Measurements from ENCODE around the gene DDX47.

Gene DDX47

DNA sequence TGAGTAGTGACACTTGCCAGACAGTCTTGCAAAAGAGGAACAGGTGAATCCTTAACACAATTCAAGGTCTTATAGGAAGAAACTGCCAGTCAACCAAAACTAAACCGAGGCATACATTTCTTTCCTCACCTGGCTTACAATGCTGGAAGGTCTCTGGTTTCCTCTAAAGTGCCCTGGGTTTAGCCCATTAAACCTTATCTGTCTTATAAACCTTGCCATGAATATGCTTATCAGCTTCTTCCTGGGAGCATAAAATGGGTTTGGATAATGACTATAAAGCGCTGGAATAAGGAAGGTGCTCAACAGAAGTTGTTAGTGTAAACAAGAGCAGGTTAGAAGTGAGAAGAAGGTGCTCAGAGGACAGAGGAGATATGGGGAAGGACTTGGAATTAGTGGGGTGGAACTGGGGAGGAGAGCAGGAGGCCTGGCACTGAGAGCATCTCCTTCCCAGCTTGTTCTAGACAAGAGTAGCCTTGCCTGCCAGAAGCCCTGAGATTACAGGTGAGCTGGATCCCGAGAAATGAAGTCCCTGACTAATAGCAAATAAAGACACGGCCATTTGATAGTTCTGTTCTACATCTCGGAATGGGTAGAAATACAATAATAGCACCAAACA is 64.1 kb downstream of the DDX47 start:
- DNase-seq, result no peak

DNA sequence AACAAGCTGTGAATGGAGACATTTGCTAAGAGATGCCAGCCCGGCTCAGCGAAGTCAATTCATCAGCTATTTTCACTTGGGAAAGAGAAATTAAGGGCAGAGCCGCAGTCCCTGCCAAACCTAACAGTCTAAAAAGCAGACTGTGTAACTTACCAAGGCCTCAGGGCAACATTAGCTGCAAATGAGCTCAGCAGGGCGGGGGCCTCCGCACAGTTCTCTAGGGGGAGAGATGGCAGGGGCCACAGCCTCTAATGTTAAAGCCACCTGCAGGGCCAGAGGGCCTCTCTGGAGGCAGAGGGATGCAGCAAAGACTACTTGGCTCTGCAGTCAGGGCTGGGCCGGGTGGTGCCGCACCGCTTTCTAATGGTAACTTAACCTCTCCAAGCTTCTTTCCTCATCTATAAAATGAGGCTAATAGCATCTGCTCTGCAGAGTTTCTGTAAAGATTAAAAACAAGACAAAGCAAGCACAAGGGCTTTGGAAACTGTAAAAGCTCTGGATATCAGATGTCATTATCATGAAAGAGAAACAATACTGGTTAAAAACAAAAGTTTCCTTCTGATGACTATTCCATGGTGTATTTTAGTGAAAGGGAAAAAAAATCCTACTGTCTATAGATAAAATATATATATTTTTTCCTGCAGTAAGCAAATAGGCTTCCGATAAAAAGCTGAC is 64.8 kb downstream of the DDX47 start:
- no peak for DNase-seq

Data from activated CD4-positive, alpha-beta T cell treated with anti-CD3 and anti-CD28 coated beads, Interleukin-10, Interleukin-2, amounts not matched to agents 100 ng/mL and 50 ng/mL, durations not matched to agents 16 hours and 8 hours (primary cell).